ENCODE data around the gene MYOF.

Gene MYOF

DNA sequence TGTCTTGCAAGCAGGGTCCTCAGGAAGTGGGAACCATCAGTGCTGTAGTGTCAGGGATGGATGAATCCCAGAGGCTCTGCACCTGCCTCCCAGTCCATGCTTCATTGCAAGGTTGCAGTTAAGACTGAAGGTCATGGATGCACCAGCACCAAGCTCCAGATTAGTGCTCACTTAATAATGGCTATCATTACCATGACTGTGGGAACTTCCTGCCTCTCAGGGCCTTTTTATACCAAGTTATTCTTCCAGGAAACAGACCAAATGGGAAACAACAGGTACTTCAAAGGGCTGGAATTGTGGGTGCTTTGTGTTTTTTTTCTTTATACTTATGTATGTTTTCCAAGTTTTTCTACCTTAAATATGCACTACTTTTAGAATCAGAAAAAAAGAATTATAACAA, 210.8 kb downstream of the MYOF start:
- no peak for TF ChIP-seq ZFX (IDR thresholded peaks at IDR 0.05)
- TF ChIP-seq CTCF (conservative IDR thresholded peaks at IDR 0.05): no peak
- H3K27ac ChIP-seq: no peak overlapping the region

- TF ChIP-seq ZFX (IDR thresholded peaks at IDR 0.05): no peak
- no peak for TF ChIP-seq CTCF (conservative IDR thresholded peaks at IDR 0.05)
- no peak overlapping the region for H3K27ac ChIP-seq
These were observed 212.9 kb downstream of the MYOF start for GRCh38 chr10:93269281-93269680.

- TF ChIP-seq CTCF (conservative IDR thresholded peaks at IDR 0.05): no peak
- TF ChIP-seq ZFX (IDR thresholded peaks at IDR 0.05): no peak
- no peak overlapping the region for H3K27ac ChIP-seq
These were observed 214.1 kb downstream of the MYOF start for GRCh38 chr10:93268021-93268420.

DNA sequence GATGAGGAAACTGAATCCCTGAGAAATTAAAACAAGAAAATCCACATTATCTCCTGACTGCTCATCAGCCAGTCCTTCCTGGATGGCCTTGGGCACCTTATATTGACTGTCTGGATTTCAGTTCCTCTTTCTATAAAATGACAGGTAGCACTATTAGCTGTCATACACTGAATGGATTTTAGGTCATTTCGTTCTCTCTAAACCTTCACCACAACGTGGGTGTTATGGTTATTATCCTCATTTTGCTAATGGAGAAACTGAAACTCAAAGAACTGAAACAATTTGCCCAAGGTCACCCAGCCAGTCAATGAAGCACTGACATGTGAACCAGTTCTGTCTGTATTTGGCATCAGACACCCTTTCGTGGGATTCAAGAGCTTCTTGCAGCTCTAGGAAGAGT, 214.6 kb downstream of the MYOF start:
- TF ChIP-seq CTCF (conservative IDR thresholded peaks at IDR 0.05) (no peak), ZFX (IDR thresholded peaks at IDR 0.05) (no peak)
- H3K27ac ChIP-seq: no peak overlapping the region

GRCh38 chr10:93266858-93267257, 215.3 kb downstream of the MYOF start:
- TF ChIP-seq ZFX (IDR thresholded peaks at IDR 0.05) (no peak), CTCF (conservative IDR thresholded peaks at IDR 0.05) (no peak)
- H3K27ac ChIP-seq: no peak overlapping the region

DNA sequence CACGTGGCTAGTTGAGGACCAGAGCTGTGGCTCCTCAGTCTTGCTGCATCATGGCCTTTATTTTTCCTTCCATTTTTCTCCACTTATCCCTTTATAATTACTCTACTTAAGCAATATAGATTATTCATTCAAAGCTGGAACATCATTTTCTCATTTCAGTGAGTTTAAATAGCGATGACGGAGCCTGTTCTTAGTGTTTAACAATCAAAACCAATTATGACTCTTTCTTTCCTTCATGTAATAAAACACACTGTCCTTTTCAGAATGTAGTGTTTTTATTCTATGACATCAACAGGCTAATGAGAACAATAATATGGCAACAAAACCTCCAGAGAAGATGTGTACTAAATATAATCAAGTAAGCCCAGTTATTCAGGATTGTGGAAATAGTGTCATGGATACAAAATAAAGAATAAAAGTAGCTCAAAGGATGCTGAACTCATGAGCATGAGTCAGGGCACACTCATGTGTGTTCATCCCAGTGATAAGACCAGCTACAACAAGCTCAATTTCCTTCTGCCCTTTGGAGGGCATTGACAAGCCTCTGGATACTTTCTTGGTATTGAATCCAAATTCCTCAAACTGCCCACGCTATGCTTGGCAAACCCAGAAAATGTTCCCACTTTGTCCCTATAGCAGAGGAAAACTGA, 220.0 kb downstream of the MYOF start:
- H3K27ac ChIP-seq: no peak overlapping the region
- TF ChIP-seq CTCF (conservative IDR thresholded peaks at IDR 0.05) (no peak), ZFX (IDR thresholded peaks at IDR 0.05) (no peak)

DNA sequence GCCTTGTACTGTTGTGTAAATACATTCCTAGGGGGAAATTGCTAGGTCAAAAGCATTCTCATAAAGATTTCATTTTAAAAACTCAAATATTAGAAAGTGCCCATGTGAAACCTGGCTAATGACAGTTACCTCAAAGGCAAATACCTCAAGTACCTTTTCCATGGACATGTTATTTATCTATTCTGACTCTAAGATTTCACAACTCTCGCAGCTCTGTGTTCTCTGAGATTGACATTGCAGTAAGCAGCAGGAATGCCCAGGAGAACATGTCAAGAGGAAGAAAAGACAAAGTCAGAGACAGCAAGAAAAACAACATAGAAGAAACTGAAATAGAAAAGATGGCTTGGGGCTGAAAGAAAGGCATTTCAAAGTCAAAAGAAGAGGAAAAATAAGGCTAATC, 221.0 kb downstream of the MYOF start:
- TF ChIP-seq CTCF (conservative IDR thresholded peaks at IDR 0.05) (no peak), ZFX (IDR thresholded peaks at IDR 0.05) (no peak)
- no peak overlapping the region for H3K27ac ChIP-seq

Measured in C4-2B (cell line).